SK-N-SH (cell line): Measurements from ENCODE around the gene DHRSX.

Source experiments
- POLR2AphosphoS5 ChIP-seq: IDR thresholded peaks from 2 replicates; pipeline ENCODE4 v1.6.1; 2012; ENCODE audit warnings: low read depth, low read length
- SIN3A ChIP-seq: IDR thresholded peaks from 2 replicates; pipeline ENCODE4 v1.6.1; 2012; ENCODE audit warnings: low read depth, mild to moderate bottlenecking, low read length, moderate library complexity, borderline replicate concordance
- TEAD4 ChIP-seq: IDR thresholded peaks from 2 replicates; pipeline ENCODE4 v1.4.0; 2012; ENCODE audit warnings: mild to moderate bottlenecking, borderline replicate concordance; ENCODE audit not compliant: insufficient read depth
- TF ChIP-seq, protein P1 (sequence below): fragments of 200-600 bp; sonication (generic); IDR thresholded peaks from 2 replicates; pipeline ENCODE4 v1.6.1; 2017; ENCODE audit warnings: antibody characterized with exemption, mild to moderate bottlenecking, moderate library complexity

GRCh38 chrX:2261831-2262667 is 238.7 kb downstream of the DHRSX start:
- TF ChIP-seq TEAD4 (no peak), SIN3A (no peak), POLR2AphosphoS5 (no peak)
- TF ChIP-seq, protein P1, sequence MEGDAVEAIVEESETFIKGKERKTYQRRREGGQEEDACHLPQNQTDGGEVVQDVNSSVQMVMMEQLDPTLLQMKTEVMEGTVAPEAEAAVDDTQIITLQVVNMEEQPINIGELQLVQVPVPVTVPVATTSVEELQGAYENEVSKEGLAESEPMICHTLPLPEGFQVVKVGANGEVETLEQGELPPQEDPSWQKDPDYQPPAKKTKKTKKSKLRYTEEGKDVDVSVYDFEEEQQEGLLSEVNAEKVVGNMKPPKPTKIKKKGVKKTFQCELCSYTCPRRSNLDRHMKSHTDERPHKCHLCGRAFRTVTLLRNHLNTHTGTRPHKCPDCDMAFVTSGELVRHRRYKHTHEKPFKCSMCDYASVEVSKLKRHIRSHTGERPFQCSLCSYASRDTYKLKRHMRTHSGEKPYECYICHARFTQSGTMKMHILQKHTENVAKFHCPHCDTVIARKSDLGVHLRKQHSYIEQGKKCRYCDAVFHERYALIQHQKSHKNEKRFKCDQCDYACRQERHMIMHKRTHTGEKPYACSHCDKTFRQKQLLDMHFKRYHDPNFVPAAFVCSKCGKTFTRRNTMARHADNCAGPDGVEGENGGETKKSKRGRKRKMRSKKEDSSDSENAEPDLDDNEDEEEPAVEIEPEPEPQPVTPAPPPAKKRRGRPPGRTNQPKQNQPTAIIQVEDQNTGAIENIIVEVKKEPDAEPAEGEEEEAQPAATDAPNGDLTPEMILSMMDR: no peak
